Keratinocyte (primary cell): ENCODE measurements around the gene PKP4. TPM values are rescaled to one million over a fixed set of nuclear protein-coding genes. Genes with fewer than 3 reads are reported as not detected.

Source experiments
- DNase-seq: peaks from one replicate; pipeline ENCODE4 v3.0.0-alpha.2; 2011; ENCODE audit warnings: low read depth, missing footprints, low spot score
- FAIRE-seq: peaks from 2 replicates; lab custom pipeline; 2011; peaks lifted over from hg19 to GRCh38; lab: Jason Lieb, UNC
- H2AFZ ChIP-seq: 2 replicates; pipeline ENCODE4 v1.6.0; 2012; ENCODE audit warnings: low read length, control low read depth, inconsistent platforms; ENCODE audit not compliant: control insufficient read depth
- H3K27ac ChIP-seq: 2 replicates; pipeline ENCODE4 v1.5.1; 2011; ENCODE audit warnings: low read length; ENCODE audit not compliant: control insufficient read depth, insufficient read depth
- H3K27me3 ChIP-seq: 3 replicates; pipeline ENCODE4 v1.6.0; 2011; ENCODE audit warnings: low read length; ENCODE audit not compliant: control insufficient read depth, insufficient read depth; ENCODE audit errors: extremely low read depth
- H3K36me3 ChIP-seq, 2 experiments: 2 replicates in 1 of 2; 3 replicates in 1 of 2; pipeline ENCODE4 v1.5.1; 2011; ENCODE audit warnings: low read length in 2 of 2, mild to moderate bottlenecking in 1 of 2; ENCODE audit not compliant: control insufficient read depth in 2 of 2, insufficient read depth in 2 of 2; ENCODE audit errors: extremely low read depth in 1 of 2
- H3K4me1 ChIP-seq: 3 replicates; pipeline ENCODE4 v1.5.1; 2011; ENCODE audit warnings: low read length; ENCODE audit not compliant: control insufficient read depth, insufficient read depth; ENCODE audit errors: extremely low read depth
- H3K4me2 ChIP-seq: 3 replicates; pipeline ENCODE4 v1.6.0; 2011; ENCODE audit warnings: low read depth, low read length; ENCODE audit not compliant: control insufficient read depth, insufficient read depth; ENCODE audit errors: extremely low read depth
- H3K4me3 ChIP-seq, 3 experiments: fragments of 200-600 bp in 1 of 3; sonication (generic) in 1 of 3; 2 replicates in 2 of 3; 3 replicates in 1 of 3; pipeline ENCODE4 v1.5.1; 2011 to 2016; ENCODE audit warnings: low read length in 3 of 3, mild to moderate bottlenecking in 3 of 3, control low read depth in 2 of 3, inconsistent platforms in 1 of 3, low read depth in 1 of 3, mixed read lengths in 1 of 3, mixed run types in 1 of 3, moderate library complexity in 1 of 3; ENCODE audit not compliant: control insufficient read depth in 2 of 3, insufficient read depth in 2 of 3; ENCODE audit errors: extremely low read depth in 1 of 3
- H3K79me2 ChIP-seq: 2 replicates; pipeline ENCODE4 v1.6.0; 2012; ENCODE audit warnings: low read length; ENCODE audit not compliant: control insufficient read depth, insufficient read depth
- H3K9ac ChIP-seq: 3 replicates; pipeline ENCODE4 v1.6.0; 2011; ENCODE audit warnings: low read length; ENCODE audit not compliant: control insufficient read depth, insufficient read depth; ENCODE audit errors: extremely low read depth
- H3K9me1 ChIP-seq: 3 replicates; pipeline ENCODE4 v1.6.0; 2011; ENCODE audit warnings: low read length; ENCODE audit not compliant: control insufficient read depth, insufficient read depth; ENCODE audit errors: extremely low read depth
- H3K9me3 ChIP-seq: 2 replicates; pipeline ENCODE4 v1.5.1; 2012; ENCODE audit warnings: low read depth, low read length; ENCODE audit not compliant: control insufficient read depth
- H4K20me1 ChIP-seq: 3 replicates; pipeline ENCODE4 v1.6.0; 2011; ENCODE audit warnings: low read length; ENCODE audit not compliant: control insufficient read depth, insufficient read depth; ENCODE audit errors: extremely low read depth
- EZH2 ChIP-seq: IDR thresholded peaks from one replicate; pipeline ENCODE4 v1.6.1; 2012; ENCODE audit warnings: inconsistent platforms, mild to moderate bottlenecking, low read length, moderate library complexity
- dilution Hi-C: fragments of 300-500 bp; cut with MboI; formaldehyde crosslinking; loops from one replicate; pipeline ENCODE4 v1.7.0; 2020; ENCODE audit warnings: low sequenced_read_pairs; ENCODE audit not compliant: extremely low pct_ligation_motif_present
- polyA plus RNA-seq, 5 experiments: library from polyadenylated mRNA; depleted of rRNA in 3 of 5; stranded (reverse) in 3 of 5; stranded (forward) in 1 of 5; unstranded in 1 of 5; fragments of >200 nt; gene quantifications; 1 replicate in 1 of 5; 2 replicates in 3 of 5; 3 replicates in 1 of 5; pipeline versions ENCODE4 v1.2.1 to v1.2.3, GENCODE V29; 2011 to 2012; ENCODE audit warnings: missing spikeins in 2 of 5, low read depth in 1 of 5, low replicate concordance in 1 of 5
- TF ChIP-seq, protein P1 (sequence below), 3 experiments: IDR thresholded peaks in 1 of 3; conservative IDR thresholded peaks in 1 of 3; optimal IDR thresholded peaks in 1 of 3; 2 replicates in 2 of 3; 3 replicates in 1 of 3; pipeline versions ENCODE3 to v1.5.1; 2011; ENCODE audit warnings: low read length in 3 of 3, mild to moderate bottlenecking in 3 of 3, moderate library complexity in 2 of 3, control low read depth in 1 of 3, inconsistent platforms in 1 of 3; ENCODE audit not compliant: insufficient read depth in 2 of 3; ENCODE audit errors: extremely low read depth in 1 of 3

The PKP4 gene
- polyA plus RNA-seq, 1 donor (not counting 4 experiments of a cell fraction or from before 2014, with no cell fraction given) = 43.8 TPM

DNA sequence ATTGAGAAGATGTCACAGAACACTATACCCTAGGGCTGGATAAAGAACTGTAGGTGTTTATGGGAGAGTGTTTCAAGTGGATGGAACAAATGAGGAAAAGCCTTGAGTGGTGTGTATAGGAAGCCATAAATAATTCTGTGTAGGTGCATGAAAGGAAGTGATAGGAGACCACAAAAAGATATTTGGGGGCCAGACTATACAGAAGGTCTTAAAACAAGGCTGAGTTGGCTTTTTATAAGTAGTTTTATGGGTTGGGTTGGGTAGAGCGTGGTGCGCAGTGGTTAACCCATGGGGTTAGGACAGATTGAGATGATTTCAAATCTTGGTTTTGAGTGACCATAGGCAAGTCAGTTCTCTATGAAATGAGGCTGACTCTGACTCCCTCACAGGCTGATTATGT is 110.5 kb downstream of the PKP4 start:
- Histone ChIP-seq H3K4me2 (no peak overlapping the region), H3K27me3 (no peaks in the 10 kb centered on the region), H3K4me1 (no peaks in the 10 kb centered on the region), H3K36me3 (peaks cover 0 to 2% of the 10 kb centered on the region in 2 experiments), H3K9me3 (no peaks in the 10 kb centered on the region), H4K20me1 (no peaks in the 10 kb centered on the region), H3K9ac (no peak overlapping the region), H3K27ac (no peak overlapping the region), H3K9me1 (no peaks in the 10 kb centered on the region), H3K79me2 (no peaks in the 10 kb centered on the region), H2AFZ (no peak overlapping the region), H3K4me3 (no peak overlapping the region)
- TF ChIP-seq EZH2 = no peak
- TF ChIP-seq, protein P1, sequence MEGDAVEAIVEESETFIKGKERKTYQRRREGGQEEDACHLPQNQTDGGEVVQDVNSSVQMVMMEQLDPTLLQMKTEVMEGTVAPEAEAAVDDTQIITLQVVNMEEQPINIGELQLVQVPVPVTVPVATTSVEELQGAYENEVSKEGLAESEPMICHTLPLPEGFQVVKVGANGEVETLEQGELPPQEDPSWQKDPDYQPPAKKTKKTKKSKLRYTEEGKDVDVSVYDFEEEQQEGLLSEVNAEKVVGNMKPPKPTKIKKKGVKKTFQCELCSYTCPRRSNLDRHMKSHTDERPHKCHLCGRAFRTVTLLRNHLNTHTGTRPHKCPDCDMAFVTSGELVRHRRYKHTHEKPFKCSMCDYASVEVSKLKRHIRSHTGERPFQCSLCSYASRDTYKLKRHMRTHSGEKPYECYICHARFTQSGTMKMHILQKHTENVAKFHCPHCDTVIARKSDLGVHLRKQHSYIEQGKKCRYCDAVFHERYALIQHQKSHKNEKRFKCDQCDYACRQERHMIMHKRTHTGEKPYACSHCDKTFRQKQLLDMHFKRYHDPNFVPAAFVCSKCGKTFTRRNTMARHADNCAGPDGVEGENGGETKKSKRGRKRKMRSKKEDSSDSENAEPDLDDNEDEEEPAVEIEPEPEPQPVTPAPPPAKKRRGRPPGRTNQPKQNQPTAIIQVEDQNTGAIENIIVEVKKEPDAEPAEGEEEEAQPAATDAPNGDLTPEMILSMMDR (optimal IDR thresholded peaks at IDR 0.05 in 1 of 3, IDR thresholded peaks at IDR 0.05 in 1 of 3, conservative IDR thresholded peaks at IDR 0.05 in 1 of 3; ENCODE audit: extremely low read depth in 1 of 3, insufficient read depth in 2 of 3, low read length in 3 of 3) = no peak
- dilution Hi-C loops = no loop called here
- no peak for DNase-seq
- FAIRE-seq = no peak

DNA sequence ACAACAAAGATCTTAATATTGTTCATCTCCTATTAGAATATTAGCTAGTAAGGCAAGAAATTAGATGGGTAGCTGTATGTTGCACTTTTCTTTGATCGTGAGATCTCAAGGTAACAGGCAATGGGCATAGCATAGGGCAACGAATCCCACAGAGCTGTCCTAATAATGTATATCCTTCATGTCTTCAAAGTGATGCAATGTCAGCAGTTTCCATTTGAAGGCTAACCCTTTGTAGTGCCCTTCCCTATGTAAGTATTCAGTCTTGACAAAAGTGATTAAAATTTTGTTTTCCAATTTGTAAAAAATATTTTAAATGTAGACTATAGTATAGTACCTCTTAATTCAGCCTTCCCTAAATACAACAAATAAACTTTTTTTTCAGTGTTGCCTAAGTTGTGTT is 112.5 kb downstream of the PKP4 start:
- Histone ChIP-seq H3K9ac (no peak overlapping the region), H3K4me1 (no peaks in the 10 kb centered on the region), H3K79me2 (no peaks in the 10 kb centered on the region), H3K4me3 (no peak overlapping the region), H3K27me3 (no peaks in the 10 kb centered on the region), H3K9me1 (no peaks in the 10 kb centered on the region), H2AFZ (no peak overlapping the region), H3K9me3 (no peaks in the 10 kb centered on the region), H4K20me1 (no peaks in the 10 kb centered on the region), H3K4me2 (no peak overlapping the region), H3K27ac (no peak overlapping the region), H3K36me3 (peaks cover 0 to 2% of the 10 kb centered on the region in 2 experiments)
- FAIRE-seq (no peak), DNase-seq (no peak)
- dilution Hi-C loops = no loop called here
- TF ChIP-seq EZH2 = no peak
- TF ChIP-seq, protein P1 (optimal IDR thresholded peaks at IDR 0.05 in 1 of 3, IDR thresholded peaks at IDR 0.05 in 1 of 3, conservative IDR thresholded peaks at IDR 0.05 in 1 of 3; ENCODE audit: extremely low read depth in 1 of 3, insufficient read depth in 2 of 3, low read length in 3 of 3) = no peak
